Vagina (tissue), 2 donors: Measurements from ENCODE around the gene MUC4.

ENCODE experiments used
- CTCF ChIP-seq, 3 experiments: fragments of 450-650 bp in 2 of 3; fragments of 200-600 bp in 1 of 3; sonication (generic) in 1 of 3; IDR thresholded peaks; one replicate each; pipeline ENCODE4 v1.5.1; 2017 to 2019; ENCODE audit warnings: antibody characterized with exemption in 3 of 3, mild to moderate bottlenecking in 2 of 3, moderate library complexity in 2 of 3
- POLR2A ChIP-seq, 2 donors: fragments of 450-650 bp; IDR thresholded peaks; one replicate each; pipeline ENCODE4 v1.6.1; 2017; ENCODE audit warnings: antibody characterized with exemption in 2 of 2, mild to moderate bottlenecking in 2 of 2, moderate library complexity in 2 of 2
- POLR2AphosphoS5 ChIP-seq, 2 donors: sonication (generic); formaldehyde crosslinking; IDR thresholded peaks; one replicate each; pipeline ENCODE4 v1.9.0; 2017; ENCODE audit warnings: antibody characterized with exemption in 2 of 2, mild to moderate bottlenecking in 2 of 2, low read depth in 1 of 2; ENCODE audit not compliant: insufficient read depth in 1 of 2

- TF ChIP-seq CTCF (IDR thresholded peaks at IDR 0.05) (no peak), POLR2AphosphoS5 (IDR thresholded peaks at IDR 0.05; ENCODE audit: insufficient read depth in 1 of 2, low read depth in 1 of 2) (no peak), POLR2A (IDR thresholded peaks at IDR 0.05) (no peak)
Measured at GRCh38 chr3:195755391-195755790, 56.3 kb downstream of the MUC4 start.
